ENCODE results near the gene MYBPHL.

- TF ChIP-seq ZNF264 (CRISPR knock-in tag; IDR thresholded peaks at IDR 0.05) (no peak), NR2C2 (CRISPR knock-in tag; IDR thresholded peaks at IDR 0.05; ENCODE audit: borderline replicate concordance) (no peak), CBX2 (IDR thresholded peaks at IDR 0.05; ENCODE audit: low read depth, low read length) (no peak), CBX2 (CRISPR knock-in tag; IDR thresholded peaks at IDR 0.05; ENCODE audit: low read depth) (no peak), MYNN (CRISPR knock-in tag; IDR thresholded peaks at IDR 0.05; ENCODE audit: low read depth) (no peak), TCF7 (IDR thresholded peaks at IDR 0.05; ENCODE audit: low read depth) (no peak), POLR2AphosphoS5 (IDR thresholded peaks at IDR 0.05; ENCODE audit: low read depth, low read length) (no peak), SKIL (CRISPR knock-in tag; IDR thresholded peaks at IDR 0.05; ENCODE audit: borderline replicate concordance) (no peak), E2F2 (CRISPR knock-in tag; IDR thresholded peaks at IDR 0.05; ENCODE audit: borderline replicate concordance) (no peak), MAX (IDR thresholded peaks at IDR 0.05) (no peak), EP300 (IDR thresholded peaks at IDR 0.05; ENCODE audit: low read depth in 2 of 2, low read length in 2 of 2) (no peak), EP300 (CRISPR knock-in tag; IDR thresholded peaks at IDR 0.05; ENCODE audit: borderline replicate concordance) (no peak)
These were observed 63.6 kb downstream of the MYBPHL start for GRCh38 chr1:109243221-109243620.
